SK-N-SH (cell line): ENCODE data around the gene MYO9B. TPM values are rescaled to one million over a fixed set of nuclear protein-coding genes. Genes with fewer than 3 reads are reported as not detected.

Experiments
- CTCF ChIA-PET: fragments of 300-600, 350-600 bp; formaldehyde crosslinking; extraction: SDS; loops from one replicate; lab custom pipeline; 2021; lab: Yijun Ruan, JAX
- POLR2A ChIA-PET: fragments of 350-600 bp; sonication (Branson Sonifier 250); formaldehyde crosslinking; extraction: SDS; loops from one replicate; lab custom pipeline; 2020; ENCODE audit warnings: antibody characterized with exemption, inconsistent platforms; lab: Yijun Ruan, JAX
- DNase-seq: peaks from one replicate; pipeline ENCODE4 v3.0.0; 2012
- H2AFZ ChIP-seq: fragments of 200-600 bp; sonication (generic); 2 replicates; pipeline ENCODE4 v1.8.1; 2016; ENCODE audit warnings: antibody characterized with exemption, mild to moderate bottlenecking, low read depth
- H3F3A ChIP-seq: fragments of 200-600 bp; sonication (generic); replicated peaks from 2 replicates; pipeline ENCODE3; 2016; ENCODE audit warnings: antibody characterized with exemption, mild to moderate bottlenecking; ENCODE audit not compliant: insufficient read depth
- H3K27ac ChIP-seq, 2 experiments: fragments of 200-500 bp in 1 of 2; fragments of 200-600 bp in 1 of 2; sonication (Bioruptor generic) in 1 of 2; sonication (generic), shearing (Covaris generic) in 1 of 2; 2 replicates each; pipeline versions ENCODE4 v1.5.1 to v1.6.1; 2014 to 2016; ENCODE audit warnings: low read depth in 2 of 2, inconsistent platforms in 1 of 2, low read length in 1 of 2, mild to moderate bottlenecking in 1 of 2, mixed read lengths in 1 of 2
- H3K27me3 ChIP-seq: fragments of 200-600 bp; sonication (generic), shearing (Covaris generic); 2 replicates; pipeline ENCODE4 v1.6.1; 2016; ENCODE audit warnings: mixed run types; ENCODE audit not compliant: insufficient read depth
- H3K36me3 ChIP-seq, 2 experiments: fragments of 200-500 bp in 1 of 2; fragments of 200-600 bp in 1 of 2; sonication (Bioruptor generic) in 1 of 2; sonication (generic) in 1 of 2; replicated peaks in 1 of 2; 2 replicates each; pipeline versions ENCODE3 to v1.5.1; 2014 to 2016; ENCODE audit warnings: low read length in 1 of 2, mild to moderate bottlenecking in 1 of 2; ENCODE audit not compliant: insufficient read depth in 2 of 2, control insufficient read depth in 1 of 2
- H3K4me1 ChIP-seq, 2 experiments: fragments of 200-500 bp in 1 of 2; fragments of 200-600 bp in 1 of 2; sonication (Bioruptor generic) in 1 of 2; sonication (generic), shearing (Covaris generic) in 1 of 2; 2 replicates each; pipeline versions ENCODE4 v1.5.1 to v1.6.1; 2014 to 2016; ENCODE audit warnings: low read depth in 1 of 2, low read length in 1 of 2, mixed run types in 1 of 2; ENCODE audit not compliant: insufficient read depth in 2 of 2, control insufficient read depth in 1 of 2
- H3K4me2 ChIP-seq: fragments of 200-600 bp; sonication (generic), shearing (Covaris generic); 2 replicates; pipeline ENCODE4 v1.6.1; 2017; ENCODE audit warnings: mixed run types
- H3K4me3 ChIP-seq, 2 experiments: fragments of 200-500 bp in 1 of 2; fragments of 200-600 bp in 1 of 2; sonication (Bioruptor generic) in 1 of 2; sonication (generic), shearing (Covaris generic) in 1 of 2; 2 replicates each; pipeline versions ENCODE4 v1.5.1 to v1.8.1; 2014 to 2016; ENCODE audit warnings: low read depth in 2 of 2, inconsistent platforms in 1 of 2, low read length in 1 of 2, mild to moderate bottlenecking in 1 of 2, mixed read lengths in 1 of 2, moderate library complexity in 1 of 2
- H3K79me2 ChIP-seq: fragments of 200-600 bp; sonication (generic); 2 replicates; pipeline ENCODE4 v1.8.1; 2017; ENCODE audit warnings: mild to moderate bottlenecking; ENCODE audit not compliant: insufficient read depth
- H3K9ac ChIP-seq: fragments of 200-600 bp; sonication (generic); 2 replicates; pipeline ENCODE4 v1.6.1; 2017; ENCODE audit warnings: mixed run types
- H3K9me2 ChIP-seq: fragments of 200-600 bp; sonication (generic); 2 replicates; pipeline ENCODE4 v1.6.1; 2017; ENCODE audit warnings: mixed run types
- H3K9me3 ChIP-seq: fragments of 200-600 bp; sonication (generic); 2 replicates; pipeline ENCODE4 v1.6.1; 2017; ENCODE audit warnings: mixed run types, mild to moderate bottlenecking, moderate library complexity
- H4K20me1 ChIP-seq: fragments of 200-600 bp; sonication (generic); 2 replicates; pipeline ENCODE4 v1.6.1; 2017; ENCODE audit warnings: mild to moderate bottlenecking, mixed run types; ENCODE audit not compliant: insufficient read depth
- ELF1 ChIP-seq: IDR thresholded peaks from 2 replicates; pipeline ENCODE4 v1.4.0; 2012
- EP300 ChIP-seq, 2 experiments: IDR thresholded peaks; 2 replicates each; pipeline versions ENCODE4 v1.4.0 to v1.6.1; 2012; ENCODE audit warnings: borderline replicate concordance in 1 of 2, low read depth in 1 of 2, low read length in 1 of 2
- EZH2phosphoT487 ChIP-seq: fragments of 200-600 bp; sonication (generic); IDR thresholded peaks from 2 replicates; pipeline ENCODE4 v1.6.1; 2017; ENCODE audit warnings: low read depth, mixed run types, mild to moderate bottlenecking, antibody characterized with exemption, moderate library complexity, borderline replicate concordance
- FOSL2 ChIP-seq: IDR thresholded peaks from 2 replicates; pipeline ENCODE4 v1.4.0; 2012; ENCODE audit warnings: low read depth, mild to moderate bottlenecking, moderate library complexity, borderline replicate concordance
- FOXM1 ChIP-seq: IDR thresholded peaks from 2 replicates; pipeline ENCODE4 v1.4.0; 2012; ENCODE audit warnings: low read depth, mild to moderate bottlenecking
- GATA2 ChIP-seq: sonication (generic); formaldehyde crosslinking; IDR thresholded peaks from 2 replicates; pipeline ENCODE4 v1.5.0; 2020; ENCODE audit warnings: mild to moderate bottlenecking, missing genetic modification reagents
- MEF2A ChIP-seq: IDR thresholded peaks from 2 replicates; pipeline ENCODE4 v1.4.0; 2012; ENCODE audit warnings: low read depth, borderline replicate concordance
- MXI1 ChIP-seq: IDR thresholded peaks from 2 replicates; pipeline ENCODE4 v1.6.1; 2012; ENCODE audit warnings: mild to moderate bottlenecking, low read depth, low read length, improper control_type of control experiment
- NFIC ChIP-seq: IDR thresholded peaks from 2 replicates; pipeline ENCODE4 v1.4.0; 2012; ENCODE audit warnings: borderline replicate concordance
- POLR2AphosphoS5 ChIP-seq: IDR thresholded peaks from 2 replicates; pipeline ENCODE4 v1.6.1; 2012; ENCODE audit warnings: low read depth, low read length
- RAD21 ChIP-seq: IDR thresholded peaks from 2 replicates; pipeline ENCODE4 v1.6.1; 2012; ENCODE audit warnings: mild to moderate bottlenecking, low read length
- RCOR1 ChIP-seq: fragments of 150-350 bp; IDR thresholded peaks from 2 replicates; pipeline ENCODE4 v1.6.1; 2017; ENCODE audit warnings: antibody characterized with exemption, low read length
- RXRA ChIP-seq: IDR thresholded peaks from 2 replicates; pipeline ENCODE4 v1.4.0; 2012; ENCODE audit warnings: low read depth, mild to moderate bottlenecking, borderline replicate concordance
- TAF1 ChIP-seq: IDR thresholded peaks from 2 replicates; pipeline ENCODE4 v1.6.1; 2012; ENCODE audit warnings: low read depth, mild to moderate bottlenecking, low read length, moderate library complexity, borderline replicate concordance
- TCF12 ChIP-seq: IDR thresholded peaks from 2 replicates; pipeline ENCODE4 v1.4.0; 2012
- WGBS: methylation state at CpG from one replicate; pipeline ENCODE4 v1.1.6; 2017; ENCODE audit warnings: low lambda C conversion rate; 5-methylcytosine and 5-hydroxymethylcytosine counted together
- polyA plus RNA-seq, 3 experiments: library from polyadenylated mRNA; depleted of rRNA; stranded (reverse); fragments of >200 nt; gene quantifications; 2 replicates each; pipeline ENCODE4 v1.2.3, GENCODE V29; 2012
- TF ChIP-seq, protein P1 (sequence below): fragments of 150-350 bp; IDR thresholded peaks from 2 replicates; pipeline ENCODE4 v1.6.1; 2016; ENCODE audit warnings: mild to moderate bottlenecking, low read depth, low read length
- TF ChIP-seq, protein P2 (sequence below): IDR thresholded peaks from 2 replicates; pipeline ENCODE4 v1.4.0; 2012; ENCODE audit warnings: low read depth, borderline replicate concordance
- TF ChIP-seq, protein P3 (sequence below): fragments of 200-600 bp; sonication (generic); IDR thresholded peaks from 2 replicates; pipeline ENCODE4 v1.6.1; 2017; ENCODE audit warnings: antibody characterized with exemption, mild to moderate bottlenecking, moderate library complexity

The MYO9B gene
- polyA plus RNA-seq, 1 of the 3 experiments (the other 2 are of a cell fraction), result 37.6 TPM

DNA sequence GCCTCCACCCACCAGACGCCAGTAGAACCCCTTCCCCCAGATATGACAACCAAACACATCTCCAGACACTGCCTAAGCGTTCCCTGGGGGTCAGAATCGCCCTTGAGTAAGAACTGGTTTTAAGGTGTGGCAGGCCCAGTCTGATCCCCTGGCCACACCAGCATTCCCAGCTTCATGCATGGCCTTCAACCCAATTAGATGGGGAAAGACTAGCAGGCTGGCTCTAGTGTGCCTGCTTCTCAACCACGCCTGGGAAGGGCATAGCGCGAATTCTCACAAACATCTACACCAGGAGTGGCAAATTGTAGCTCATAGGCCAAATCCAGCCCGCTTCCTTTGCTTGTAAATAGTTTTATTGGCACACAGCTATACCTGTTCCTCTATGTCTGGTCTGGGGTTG is 13.9 kb upstream of the MYO9B start:
- no peak overlapping the region for H3K4me2 ChIP-seq
- H3K4me3 ChIP-seq, result no peak overlapping the region
- DNase-seq, result no peak
- no peak overlapping the region for H3K9ac ChIP-seq
- H3K9me2 ChIP-seq, result no peaks in the 10 kb centered on the region
- 100% methylated on average over 7 of the region's 7 CpGs for WGBS
- no peaks in the 10 kb centered on the region for H4K20me1 ChIP-seq
- peaks cover 34% of the 10 kb centered on the region for H3K79me2 ChIP-seq
- no peaks in the 10 kb centered on the region for H3K27me3 ChIP-seq
- peaks cover 7% of the 10 kb centered on the region for H3F3A ChIP-seq
- peaks cover 19 to 44% of the 10 kb centered on the region in 2 experiments for H3K36me3 ChIP-seq
- ChIA-PET CTCF (interaction anchor here (1.4 kb wide), 1 partner anchor 9 kb away, joined by 9 read pairs; no protein-coding TSS in a partner anchor), POLR2A (no interaction called here)
- no peaks in the 10 kb centered on the region for H3K4me1 ChIP-seq
- 0 out of 2 replicates have a peak, but pooled peaks cover 4% of the 10 kb centered on the region for H3K9me3 ChIP-seq
- TF ChIP-seq TAF1 (no peak), POLR2AphosphoS5 (no peak), TCF12 (no peak), EP300 (IDR thresholded peaks at IDR 0.05; ENCODE audit: borderline replicate concordance in 1 of 2, low read depth in 1 of 2, low read length in 1 of 2) (no peak), RCOR1 (no peak), FOXM1 (no peak), ELF1 (no peak)
- TF ChIP-seq, protein P1, sequence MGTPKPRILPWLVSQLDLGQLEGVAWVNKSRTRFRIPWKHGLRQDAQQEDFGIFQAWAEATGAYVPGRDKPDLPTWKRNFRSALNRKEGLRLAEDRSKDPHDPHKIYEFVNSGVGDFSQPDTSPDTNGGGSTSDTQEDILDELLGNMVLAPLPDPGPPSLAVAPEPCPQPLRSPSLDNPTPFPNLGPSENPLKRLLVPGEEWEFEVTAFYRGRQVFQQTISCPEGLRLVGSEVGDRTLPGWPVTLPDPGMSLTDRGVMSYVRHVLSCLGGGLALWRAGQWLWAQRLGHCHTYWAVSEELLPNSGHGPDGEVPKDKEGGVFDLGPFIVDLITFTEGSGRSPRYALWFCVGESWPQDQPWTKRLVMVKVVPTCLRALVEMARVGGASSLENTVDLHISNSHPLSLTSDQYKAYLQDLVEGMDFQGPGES, result no peak
- TF ChIP-seq, all 33 proteins: peak for 0
- H3K27ac ChIP-seq, result no peak overlapping the region
- no peak overlapping the region for H2AFZ ChIP-seq

DNA sequence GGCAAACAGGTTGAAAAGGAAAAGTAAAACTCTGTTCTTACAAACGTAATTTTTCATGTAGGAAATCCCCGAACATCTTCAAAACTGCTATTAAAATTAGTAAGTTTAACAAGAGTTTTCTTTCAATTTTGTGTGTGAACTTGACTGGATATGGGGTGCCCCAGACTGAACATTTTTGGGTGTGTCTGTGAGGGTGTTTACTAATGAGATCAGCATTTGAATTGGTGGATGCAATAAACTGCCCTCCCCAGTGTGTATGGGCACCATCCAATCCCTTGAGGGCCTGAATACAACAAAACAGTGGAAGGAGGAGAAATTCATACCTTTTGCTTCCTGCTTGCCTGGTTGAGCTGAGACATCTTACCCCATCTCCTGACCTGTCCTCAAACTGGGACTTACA is 12.1 kb upstream of the MYO9B start:
- Histone ChIP-seq H3K4me1 (no peaks in the 10 kb centered on the region), H3K36me3 (peaks cover 12 to 30% of the 10 kb centered on the region in 2 experiments), H3K27me3 (no peaks in the 10 kb centered on the region), H3F3A (peaks cover 11% of the 10 kb centered on the region), H3K4me3 (no peak overlapping the region), H3K4me2 (no peak overlapping the region), H3K27ac (no peak overlapping the region), H2AFZ (no peak overlapping the region), H3K9me3 (0 out of 2 replicates have a peak, but pooled peaks cover 4% of the 10 kb centered on the region), H3K9ac (no peak overlapping the region), H4K20me1 (no peaks in the 10 kb centered on the region), H3K79me2 (peaks cover 34% of the 10 kb centered on the region), H3K9me2 (no peaks in the 10 kb centered on the region)
- CTCF ChIA-PET, result interaction anchor here (0.7 kb wide), 1 partner anchor 11 kb away, joined by 3 read pairs; no protein-coding TSS in a partner anchor
- WGBS, result 95% methylated on average over 2 of the region's 2 CpGs
- DNase-seq, result no peak
- TF ChIP-seq RAD21 (no peak), GATA2 (no peak), MEF2A (no peak), MXI1 (no peak), EZH2phosphoT487 (no peak), TAF1 (no peak), ELF1 (no peak), FOXM1 (no peak), RCOR1 (no peak), RXRA (no peak), NFIC (no peak), POLR2AphosphoS5 (no peak), FOSL2 (no peak)
- TF ChIP-seq, protein P2, sequence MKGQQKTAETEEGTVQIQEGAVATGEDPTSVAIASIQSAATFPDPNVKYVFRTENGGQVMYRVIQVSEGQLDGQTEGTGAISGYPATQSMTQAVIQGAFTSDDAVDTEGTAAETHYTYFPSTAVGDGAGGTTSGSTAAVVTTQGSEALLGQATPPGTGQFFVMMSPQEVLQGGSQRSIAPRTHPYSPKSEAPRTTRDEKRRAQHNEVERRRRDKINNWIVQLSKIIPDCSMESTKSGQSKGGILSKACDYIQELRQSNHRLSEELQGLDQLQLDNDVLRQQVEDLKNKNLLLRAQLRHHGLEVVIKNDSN, result no peak
- TF ChIP-seq, protein P3, sequence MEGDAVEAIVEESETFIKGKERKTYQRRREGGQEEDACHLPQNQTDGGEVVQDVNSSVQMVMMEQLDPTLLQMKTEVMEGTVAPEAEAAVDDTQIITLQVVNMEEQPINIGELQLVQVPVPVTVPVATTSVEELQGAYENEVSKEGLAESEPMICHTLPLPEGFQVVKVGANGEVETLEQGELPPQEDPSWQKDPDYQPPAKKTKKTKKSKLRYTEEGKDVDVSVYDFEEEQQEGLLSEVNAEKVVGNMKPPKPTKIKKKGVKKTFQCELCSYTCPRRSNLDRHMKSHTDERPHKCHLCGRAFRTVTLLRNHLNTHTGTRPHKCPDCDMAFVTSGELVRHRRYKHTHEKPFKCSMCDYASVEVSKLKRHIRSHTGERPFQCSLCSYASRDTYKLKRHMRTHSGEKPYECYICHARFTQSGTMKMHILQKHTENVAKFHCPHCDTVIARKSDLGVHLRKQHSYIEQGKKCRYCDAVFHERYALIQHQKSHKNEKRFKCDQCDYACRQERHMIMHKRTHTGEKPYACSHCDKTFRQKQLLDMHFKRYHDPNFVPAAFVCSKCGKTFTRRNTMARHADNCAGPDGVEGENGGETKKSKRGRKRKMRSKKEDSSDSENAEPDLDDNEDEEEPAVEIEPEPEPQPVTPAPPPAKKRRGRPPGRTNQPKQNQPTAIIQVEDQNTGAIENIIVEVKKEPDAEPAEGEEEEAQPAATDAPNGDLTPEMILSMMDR, result no peak
- POLR2A ChIA-PET, result no interaction called here
